Naive thymus-derived CD8-positive, alpha-beta T cell (primary cell): ENCODE measurements around the gene COL6A2. TPM values are rescaled to one million over a fixed set of nuclear protein-coding genes. Genes with fewer than 3 reads are reported as not detected.
"Not testable (repeated sequence)": the region's sequence is repeated elsewhere in the genome, so short reads cannot be mapped to it uniquely, and the experiment has no call there.

Source experiments
- ATAC-seq, 2 donors: fragments of 150-1000 bp; cut with Tn5 transposase in 1 of 2; sonication (Bioruptor Pico), chemical (Tn5 transposase) in 1 of 2; 1 replicate in 1 of 2; 2 replicates in 1 of 2; pipeline ENCODE4 v1.10.0; 2021; ENCODE audit warnings: mild to moderate bottlenecking in 2 of 2, moderate library complexity in 2 of 2
- POLR2A ChIA-PET: fragments of 350-600 bp; sonication (Branson Sonifier 250); formaldehyde crosslinking; loops from one replicate; lab custom pipeline; 2021; ENCODE audit warnings: antibody characterized with exemption; lab: Charles Lee
- DNase-seq, 10 donors: peaks; one replicate each; pipeline versions ENCODE4 v3.0.0 to v3.0.0-alpha.2; 2020 to 2022
- H3K27ac Mint-ChIP-seq, 10 donors: one replicate each; pipeline ENCODE4 v1.8.0; 2020 to 2022; ENCODE audit warnings: mild to moderate bottlenecking in 10 of 10, mixed read lengths in 10 of 10, moderate library complexity in 4 of 10, inconsistent platforms in 1 of 10
- H3K27me3 Mint-ChIP-seq, 5 donors: one replicate each; pipeline ENCODE4 v1.8.0; 2021 to 2022; ENCODE audit warnings: mixed read lengths in 5 of 5
- H3K36me3 Mint-ChIP-seq, 3 donors: one replicate each; pipeline ENCODE4 v1.8.0; 2020 to 2022; ENCODE audit warnings: mixed read lengths in 3 of 3, mild to moderate bottlenecking in 2 of 3, inconsistent platforms in 1 of 3
- H3K4me1 Mint-ChIP-seq, 4 donors: one replicate each; pipeline ENCODE4 v1.8.0; 2021 to 2022; ENCODE audit warnings: mixed read lengths in 4 of 4
- H3K4me3 Mint-ChIP-seq, 10 donors: one replicate each; pipeline ENCODE4 v1.8.0; 2020 to 2022; ENCODE audit warnings: mild to moderate bottlenecking in 10 of 10, mixed read lengths in 10 of 10, moderate library complexity in 6 of 10, inconsistent platforms in 1 of 10
- H3K9me3 Mint-ChIP-seq, 9 donors: one replicate each; pipeline ENCODE4 v1.8.0; 2020 to 2022; ENCODE audit warnings: mixed read lengths in 9 of 9, mild to moderate bottlenecking in 3 of 9, inconsistent platforms in 1 of 9, moderate library complexity in 1 of 9
- polyA plus RNA-seq, 3 donors: library from polyadenylated mRNA; unstranded; fragments of 300-500 nt; fragmentation: Illumina TruSeq; gene quantifications; one replicate each; pipeline ENCODE4 v1.2.3, GENCODE V29; 2021
- total RNA-seq, 8 experiments: library from RNA in 2 of 8; stranded (reverse) in 2 of 8; gene quantifications; one replicate each; pipeline ENCODE4 v1.2.3 and lab custom pipeline; 2021 to 2026

Gene COL6A2
- total and polyA plus RNA-seq, 5 experiments from 2014 or later, result 3.8 to 98.8 (median 13.4) TPM

- Mint-ChIP-seq H3K27me3 (no peaks in the 10 kb centered on the region), H3K27ac (peak overlapping the region in 1 of 10 donors; percentile 70), H3K9me3 (no peaks in the 10 kb centered on the region), H3K4me3 (no peak overlapping the region), H3K36me3 (peaks cover 0 to 2% (median 0%) of the 10 kb centered on the region in 3 donors), H3K4me1 (peaks cover 0 to 2% (median under 1%) of the 10 kb centered on the region in 4 donors)
- peak in 2 of 10 donors; percentile 2 to 59 for DNase-seq
- POLR2A ChIA-PET, result no interaction called here
- no peak for ATAC-seq
These were observed 32.1 kb downstream of the COL6A2 start for GRCh38 chr21:46129846-46130651.

- no peak overlapping the region for H3K4me3 Mint-ChIP-seq
- H3K9me3 Mint-ChIP-seq, result no peaks in the 10 kb centered on the region
- H3K27ac Mint-ChIP-seq, result no peak overlapping the region
- no peak for DNase-seq
- peaks cover 0 to 1% (median 0%) of the 10 kb centered on the region in 3 donors for H3K36me3 Mint-ChIP-seq
- no peak for ATAC-seq
- POLR2A ChIA-PET, result no interaction called here
- H3K27me3 Mint-ChIP-seq, result peaks cover 0 to 2% (median 0%) of the 10 kb centered on the region in 5 donors
- H3K4me1 Mint-ChIP-seq, result peaks cover 0 to 3% (median under 1%) of the 10 kb centered on the region in 4 donors
These were observed 33.1 kb downstream of the COL6A2 start for GRCh38 chr21:46130831-46131587.

- POLR2A ChIA-PET, result no interaction called here
- no peaks in the 10 kb centered on the region for H3K9me3 Mint-ChIP-seq
- ATAC-seq, result no peak
- DNase-seq, result no peak
- no peaks in the 10 kb centered on the region for H3K36me3 Mint-ChIP-seq
- H3K4me3 Mint-ChIP-seq, result no peak overlapping the region
- H3K27me3 Mint-ChIP-seq, result peaks cover 0 to 2% (median 0%) of the 10 kb centered on the region in 5 donors
- H3K4me1 Mint-ChIP-seq, result peaks cover 0 to 3% (median under 1%) of the 10 kb centered on the region in 4 donors
- no peak overlapping the region for H3K27ac Mint-ChIP-seq
These were observed 33.6 kb downstream of the COL6A2 start for GRCh38 chr21:46131588-46131837.

- no peaks in the 10 kb centered on the region for H3K36me3 Mint-ChIP-seq
- POLR2A ChIA-PET, result no interaction called here
- H3K27me3 Mint-ChIP-seq, result peaks cover 0 to 3% (median 0%) of the 10 kb centered on the region in 5 donors
- H3K4me1 Mint-ChIP-seq, result peaks cover 0 to 3% (median under 1%) of the 10 kb centered on the region in 4 donors
- H3K27ac Mint-ChIP-seq, result no peak overlapping the region
- no peaks in the 10 kb centered on the region for H3K9me3 Mint-ChIP-seq
- H3K4me3 Mint-ChIP-seq, result no peak overlapping the region
- DNase-seq (no peak), ATAC-seq (no peak)
These were observed 34.1 kb downstream of the COL6A2 start for GRCh38 chr21:46131838-46132651.

GRCh38 chr21:46135782-46136395, 38.0 kb downstream of the COL6A2 start:
- Mint-ChIP-seq H3K27me3 (peaks cover 0 to 11% (median 0%) of the 10 kb centered on the region in 5 donors), H3K36me3 (no peaks in the 10 kb centered on the region), H3K4me1 (peaks cover 0 to 3% (median 0%) of the 10 kb centered on the region in 4 donors), H3K27ac (no peak overlapping the region), H3K9me3 (no peaks in the 10 kb centered on the region), H3K4me3 (no peak overlapping the region)
- ATAC-seq (no peak), DNase-seq (no peak)
- POLR2A ChIA-PET, result no interaction called here

- no peak for ATAC-seq
- peaks cover 0 to 11% (median 0%) of the 10 kb centered on the region in 5 donors for H3K27me3 Mint-ChIP-seq
These were observed 38.9 kb downstream of the COL6A2 start for GRCh38 chr21:46136739-46137349.

GRCh38 chr21:46137908-46138307, 40.0 kb downstream of the COL6A2 start:
- ATAC-seq (no peak), DNase-seq (no peak)
- Mint-ChIP-seq H3K9me3 (no peaks in the 10 kb centered on the region), H3K4me3 (no peak overlapping the region), H3K27me3 (peaks cover 0 to 11% (median 0%) of the 10 kb centered on the region in 5 donors), H3K36me3 (no peaks in the 10 kb centered on the region), H3K4me1 (peaks cover 0 to 5% (median 1%) of the 10 kb centered on the region in 4 donors), H3K27ac (no peak overlapping the region)
- POLR2A ChIA-PET, result no interaction called here

More at GRCh38 chr21:46136739-46137349, 38.9 kb downstream of the COL6A2 start:
- H3K27ac Mint-ChIP-seq, result no peak overlapping the region
- no peaks in the 10 kb centered on the region for H3K36me3 Mint-ChIP-seq
- no peaks in the 10 kb centered on the region for H3K9me3 Mint-ChIP-seq
- no peak for DNase-seq
- POLR2A ChIA-PET, result no interaction called here
- H3K4me3 Mint-ChIP-seq, result no peak overlapping the region
- peaks cover 0 to 5% (median under 1%) of the 10 kb centered on the region in 4 donors for H3K4me1 Mint-ChIP-seq

GRCh38 chr21:46138383-46138970, 40.6 kb downstream of the COL6A2 start:
- Mint-ChIP-seq H3K36me3 (no peaks in the 10 kb centered on the region), H3K27ac (no peak overlapping the region), H3K4me3 (no peak overlapping the region), H3K27me3 (peaks cover 0 to 11% (median 0%) of the 10 kb centered on the region in 5 donors), H3K9me3 (no peaks in the 10 kb centered on the region), H3K4me1 (peaks cover 1 to 5% (median 3%) of the 10 kb centered on the region in 4 donors)
- POLR2A ChIA-PET, result no interaction called here
- ATAC-seq (no peak), DNase-seq (no peak)

GRCh38 chr21:46139686-46140085, 41.8 kb downstream of the COL6A2 start:
- Mint-ChIP-seq H3K4me1 (peaks cover 7 to 12% (median 10%) of the 10 kb centered on the region in 4 donors), H3K27me3 (peaks cover 0 to 11% (median 0%) of the 10 kb centered on the region in 5 donors), H3K36me3 (no peaks in the 10 kb centered on the region), H3K4me3 (no peak overlapping the region), H3K9me3 (no peaks in the 10 kb centered on the region), H3K27ac (no peak overlapping the region)
- no peak for DNase-seq
- ATAC-seq, result no peak
- POLR2A ChIA-PET, result no interaction called here

- ATAC-seq, H3K27ac Mint-ChIP-seq, H3K4me3 Mint-ChIP-seq, POLR2A ChIA-PET, H3K9me3 Mint-ChIP-seq, H3K36me3 Mint-ChIP-seq, DNase-seq: not testable (repeated sequence)
- H3K4me1 Mint-ChIP-seq, result peaks cover 5 to 14% (median 10%) of the 10 kb centered on the region in 4 donors
- peaks cover 0 to 11% (median 0%) of the 10 kb centered on the region in 5 donors for H3K27me3 Mint-ChIP-seq
These were observed 42.6 kb downstream of the COL6A2 start for GRCh38 chr21:46140352-46141003.
